ENCODE data around the gene TMOD4.

GRCh38 chr1:151210830-151211229 lies 35.0 kb upstream of the TMOD4 start:
- TF ChIP-seq PRDM10 (IDR thresholded peaks at IDR 0.05; ENCODE audit: partially characterized antibody) = no peak
- TF ChIP-seq MTF1 (CRISPR knock-in tag; IDR thresholded peaks at IDR 0.05; ENCODE audit: borderline replicate concordance) = no peak
- TF ChIP-seq POLR2G (IDR thresholded peaks at IDR 0.05; ENCODE audit: low read depth, low read length) = no peak
- TF ChIP-seq CTCF (IDR thresholded peaks at IDR 0.05 in 2 of 3, conservative IDR thresholded peaks at IDR 0.05 in 1 of 3; ENCODE audit: insufficient read depth in 2 of 3, low read depth in 1 of 3, low read length in 3 of 3) = no peak
